OCI-LY1 (cell line): ENCODE data around the gene IGFBP7.

Source experiments
- H2AFZ ChIP-seq: fragments of 200-600 bp; sonication (generic), shearing (Covaris generic); 2 replicates; pipeline ENCODE4 v1.6.0; 2014; ENCODE audit warnings: antibody characterized with exemption, mild to moderate bottlenecking, low read length
- H3F3A ChIP-seq: fragments of 200-600 bp; sonication (generic), shearing (Covaris generic); 2 replicates; pipeline ENCODE4 v1.6.0; 2014; ENCODE audit warnings: mild to moderate bottlenecking, antibody characterized with exemption, low read length, moderate library complexity; ENCODE audit not compliant: insufficient read depth
- H3K27ac ChIP-seq: fragments of 200-600 bp; sonication (generic); 2 replicates; pipeline ENCODE4 v1.5.1; 2014; ENCODE audit warnings: low read length, mixed run types, mild to moderate bottlenecking, low read depth; ENCODE audit not compliant: poor library complexity, severe bottlenecking
- H3K27me3 ChIP-seq: fragments of 200-600 bp; sonication (generic); 2 replicates; pipeline ENCODE4 v1.6.0; 2014; ENCODE audit warnings: antibody characterized with exemption, mild to moderate bottlenecking, low read length, moderate library complexity; ENCODE audit not compliant: insufficient read depth
- H3K36me3 ChIP-seq: fragments of 200-600 bp; sonication (generic); 2 replicates; pipeline ENCODE4 v1.6.1; 2014; ENCODE audit warnings: mild to moderate bottlenecking, antibody characterized with exemption, low read length, moderate library complexity, mixed read lengths; ENCODE audit not compliant: insufficient read depth
- H3K4me1 ChIP-seq: fragments of 200-600 bp; sonication (generic); 2 replicates; pipeline ENCODE4 v1.5.1; 2014; ENCODE audit warnings: mild to moderate bottlenecking, low read length, moderate library complexity; ENCODE audit not compliant: insufficient read depth, severe bottlenecking
- H3K4me2 ChIP-seq: fragments of 200-600 bp; sonication (generic), shearing (Covaris generic); 2 replicates; pipeline ENCODE4 v1.6.1; 2014; ENCODE audit warnings: low read length
- H3K4me3 ChIP-seq: fragments of 200-600 bp; sonication (generic); 2 replicates; pipeline ENCODE4 v1.5.1; 2014; ENCODE audit warnings: low read length, low read depth, mild to moderate bottlenecking, mixed read lengths; ENCODE audit not compliant: poor library complexity, severe bottlenecking
- H3K79me2 ChIP-seq: fragments of 200-600 bp; shearing (Covaris generic); 2 replicates; pipeline ENCODE4 v1.6.1; 2016; ENCODE audit warnings: mixed run types, low read length, mixed read lengths; ENCODE audit not compliant: insufficient read depth
- H3K9ac ChIP-seq: fragments of 200-600 bp; sonication (generic), shearing (Covaris generic); 2 replicates; pipeline ENCODE4 v1.6.1; 2014; ENCODE audit warnings: mild to moderate bottlenecking, low read length, mixed read lengths
- H3K9me2 ChIP-seq: fragments of 200-600 bp; sonication (generic), shearing (Covaris generic); 2 replicates; pipeline ENCODE4 v1.6.1; 2014; ENCODE audit warnings: low read depth, mild to moderate bottlenecking, low read length, mixed read lengths
- H3K9me3 ChIP-seq: fragments of 200-600 bp; shearing (Covaris generic); 2 replicates; pipeline ENCODE4 v1.6.1; 2014; ENCODE audit warnings: low read length, mixed read lengths
- H4K20me1 ChIP-seq: fragments of 200-600 bp; sonication (generic), shearing (Covaris generic); 2 replicates; pipeline ENCODE4 v1.6.0; 2016; ENCODE audit warnings: mild to moderate bottlenecking, low read length; ENCODE audit not compliant: insufficient read depth
- EZH2 ChIP-seq: fragments of 200-600 bp; sonication (generic), shearing (Covaris generic); IDR thresholded peaks from 2 replicates; pipeline ENCODE4 v1.8.0; 2017; ENCODE audit warnings: borderline replicate concordance, mixed run types, mild to moderate bottlenecking, antibody characterized with exemption, low read length, moderate library complexity, mixed read lengths
- TF ChIP-seq, protein P1 (sequence below): fragments of 200-600 bp; sonication (generic), shearing (Covaris generic); IDR thresholded peaks from 2 replicates; pipeline ENCODE4 v1.5.1; 2017; ENCODE audit warnings: mild to moderate bottlenecking, antibody characterized with exemption, low read length, moderate library complexity, mixed read lengths

Gene IGFBP7

GRCh38 chr4:57116245-57116644, 6.1 kb upstream of the IGFBP7 start:
- Histone ChIP-seq H4K20me1 (no peaks in the 10 kb centered on the region), H3K4me3 (no peak overlapping the region), H3K4me2 (no peak overlapping the region), H3K9me3 (no peaks in the 10 kb centered on the region), H3K4me1 (no peaks in the 10 kb centered on the region), H3F3A (no peaks in the 10 kb centered on the region), H3K27me3 (no peaks in the 10 kb centered on the region), H3K36me3 (no peaks in the 10 kb centered on the region), H3K79me2 (no peaks in the 10 kb centered on the region), H3K9me2 (no peaks in the 10 kb centered on the region), H2AFZ (no peak overlapping the region), H3K9ac (no peak overlapping the region), H3K27ac (no peak overlapping the region)
- TF ChIP-seq, protein P1, sequence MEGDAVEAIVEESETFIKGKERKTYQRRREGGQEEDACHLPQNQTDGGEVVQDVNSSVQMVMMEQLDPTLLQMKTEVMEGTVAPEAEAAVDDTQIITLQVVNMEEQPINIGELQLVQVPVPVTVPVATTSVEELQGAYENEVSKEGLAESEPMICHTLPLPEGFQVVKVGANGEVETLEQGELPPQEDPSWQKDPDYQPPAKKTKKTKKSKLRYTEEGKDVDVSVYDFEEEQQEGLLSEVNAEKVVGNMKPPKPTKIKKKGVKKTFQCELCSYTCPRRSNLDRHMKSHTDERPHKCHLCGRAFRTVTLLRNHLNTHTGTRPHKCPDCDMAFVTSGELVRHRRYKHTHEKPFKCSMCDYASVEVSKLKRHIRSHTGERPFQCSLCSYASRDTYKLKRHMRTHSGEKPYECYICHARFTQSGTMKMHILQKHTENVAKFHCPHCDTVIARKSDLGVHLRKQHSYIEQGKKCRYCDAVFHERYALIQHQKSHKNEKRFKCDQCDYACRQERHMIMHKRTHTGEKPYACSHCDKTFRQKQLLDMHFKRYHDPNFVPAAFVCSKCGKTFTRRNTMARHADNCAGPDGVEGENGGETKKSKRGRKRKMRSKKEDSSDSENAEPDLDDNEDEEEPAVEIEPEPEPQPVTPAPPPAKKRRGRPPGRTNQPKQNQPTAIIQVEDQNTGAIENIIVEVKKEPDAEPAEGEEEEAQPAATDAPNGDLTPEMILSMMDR = no peak
- no peak for TF ChIP-seq EZH2

- Histone ChIP-seq H3K4me3 (no peak overlapping the region), H3K27ac (no peak overlapping the region), H3K9me3 (no peaks in the 10 kb centered on the region), H3F3A (no peaks in the 10 kb centered on the region), H3K4me1 (no peaks in the 10 kb centered on the region), H3K79me2 (no peaks in the 10 kb centered on the region), H3K4me2 (no peak overlapping the region), H4K20me1 (no peaks in the 10 kb centered on the region), H3K36me3 (no peaks in the 10 kb centered on the region), H3K9me2 (no peaks in the 10 kb centered on the region), H3K9ac (no peak overlapping the region), H3K27me3 (no peaks in the 10 kb centered on the region), H2AFZ (no peak overlapping the region)
- no peak for TF ChIP-seq EZH2
- TF ChIP-seq, protein P1 = no peak
Observed at GRCh38 chr4:57114973-57115372, 4.8 kb upstream of the IGFBP7 start.

- Histone ChIP-seq H3F3A (no peaks in the 10 kb centered on the region), H3K9me3 (no peaks in the 10 kb centered on the region), H3K9me2 (no peaks in the 10 kb centered on the region), H3K27me3 (no peaks in the 10 kb centered on the region), H3K79me2 (no peaks in the 10 kb centered on the region), H4K20me1 (no peaks in the 10 kb centered on the region), H3K4me1 (no peaks in the 10 kb centered on the region), H3K36me3 (no peaks in the 10 kb centered on the region), H3K27ac (no peak overlapping the region), H3K4me2 (no peak overlapping the region), H2AFZ (no peak overlapping the region), H3K4me3 (no peak overlapping the region), H3K9ac (no peak overlapping the region)
- TF ChIP-seq, protein P1 = no peak
- TF ChIP-seq EZH2 = no peak
Observed at GRCh38 chr4:57113870-57114269, 3.7 kb upstream of the IGFBP7 start.
